Measurements from ENCODE around the gene GTPBP8. TPM values are rescaled to one million over a fixed set of nuclear protein-coding genes. Genes with fewer than 3 reads are reported as not detected.

GTPBP8 gene
- total and polyA plus RNA-seq, 2 of the 13 experiments (the other 11 are each of a cell fraction or from before 2014, with no cell fraction given), result 12.5 to 16.7 TPM

DNA sequence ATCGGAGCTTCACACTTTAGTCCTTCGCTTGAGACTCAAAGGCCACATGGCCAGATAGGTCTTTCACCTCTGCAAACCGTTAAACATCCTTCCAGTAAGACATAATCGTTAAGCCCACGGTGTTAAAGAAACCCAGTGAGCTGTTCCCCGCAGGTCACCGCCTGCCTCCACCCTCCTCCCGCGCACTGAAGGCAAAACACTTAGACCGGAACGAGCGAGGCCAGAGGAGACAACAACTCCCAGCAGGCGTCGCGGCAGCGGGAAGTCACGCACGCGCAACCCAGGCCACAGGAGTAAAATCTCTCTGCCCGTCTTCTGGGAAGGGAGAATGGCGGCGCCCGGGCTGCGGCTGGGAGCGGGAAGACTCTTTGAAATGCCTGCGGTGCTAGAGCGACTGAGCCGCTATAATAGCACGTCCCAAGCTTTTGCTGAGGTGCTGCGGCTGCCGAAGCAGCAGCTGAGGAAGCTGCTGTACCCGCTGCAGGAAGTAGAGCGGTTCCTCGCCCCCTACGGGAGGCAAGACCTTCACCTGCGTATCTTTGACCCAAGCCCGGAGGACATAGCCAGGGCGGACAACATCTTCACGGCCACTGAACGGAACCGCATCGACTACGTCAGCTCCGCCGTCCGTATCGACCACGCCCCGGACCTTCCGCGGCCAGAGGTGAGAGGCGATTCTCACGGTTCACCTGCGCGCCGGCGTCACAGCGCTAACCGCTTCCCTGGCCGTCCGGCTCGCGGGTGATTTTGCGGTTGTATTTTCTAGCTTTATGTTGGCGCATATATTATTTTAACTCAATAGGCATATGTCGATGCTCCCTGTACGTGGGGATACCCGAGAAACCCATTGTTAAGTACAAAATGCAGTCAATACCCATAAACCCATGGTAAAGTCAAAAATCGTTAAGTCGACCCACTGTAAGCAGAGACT is at the start of gene GTPBP8 (continued):
- TF ChIP-seq, protein P1, sequence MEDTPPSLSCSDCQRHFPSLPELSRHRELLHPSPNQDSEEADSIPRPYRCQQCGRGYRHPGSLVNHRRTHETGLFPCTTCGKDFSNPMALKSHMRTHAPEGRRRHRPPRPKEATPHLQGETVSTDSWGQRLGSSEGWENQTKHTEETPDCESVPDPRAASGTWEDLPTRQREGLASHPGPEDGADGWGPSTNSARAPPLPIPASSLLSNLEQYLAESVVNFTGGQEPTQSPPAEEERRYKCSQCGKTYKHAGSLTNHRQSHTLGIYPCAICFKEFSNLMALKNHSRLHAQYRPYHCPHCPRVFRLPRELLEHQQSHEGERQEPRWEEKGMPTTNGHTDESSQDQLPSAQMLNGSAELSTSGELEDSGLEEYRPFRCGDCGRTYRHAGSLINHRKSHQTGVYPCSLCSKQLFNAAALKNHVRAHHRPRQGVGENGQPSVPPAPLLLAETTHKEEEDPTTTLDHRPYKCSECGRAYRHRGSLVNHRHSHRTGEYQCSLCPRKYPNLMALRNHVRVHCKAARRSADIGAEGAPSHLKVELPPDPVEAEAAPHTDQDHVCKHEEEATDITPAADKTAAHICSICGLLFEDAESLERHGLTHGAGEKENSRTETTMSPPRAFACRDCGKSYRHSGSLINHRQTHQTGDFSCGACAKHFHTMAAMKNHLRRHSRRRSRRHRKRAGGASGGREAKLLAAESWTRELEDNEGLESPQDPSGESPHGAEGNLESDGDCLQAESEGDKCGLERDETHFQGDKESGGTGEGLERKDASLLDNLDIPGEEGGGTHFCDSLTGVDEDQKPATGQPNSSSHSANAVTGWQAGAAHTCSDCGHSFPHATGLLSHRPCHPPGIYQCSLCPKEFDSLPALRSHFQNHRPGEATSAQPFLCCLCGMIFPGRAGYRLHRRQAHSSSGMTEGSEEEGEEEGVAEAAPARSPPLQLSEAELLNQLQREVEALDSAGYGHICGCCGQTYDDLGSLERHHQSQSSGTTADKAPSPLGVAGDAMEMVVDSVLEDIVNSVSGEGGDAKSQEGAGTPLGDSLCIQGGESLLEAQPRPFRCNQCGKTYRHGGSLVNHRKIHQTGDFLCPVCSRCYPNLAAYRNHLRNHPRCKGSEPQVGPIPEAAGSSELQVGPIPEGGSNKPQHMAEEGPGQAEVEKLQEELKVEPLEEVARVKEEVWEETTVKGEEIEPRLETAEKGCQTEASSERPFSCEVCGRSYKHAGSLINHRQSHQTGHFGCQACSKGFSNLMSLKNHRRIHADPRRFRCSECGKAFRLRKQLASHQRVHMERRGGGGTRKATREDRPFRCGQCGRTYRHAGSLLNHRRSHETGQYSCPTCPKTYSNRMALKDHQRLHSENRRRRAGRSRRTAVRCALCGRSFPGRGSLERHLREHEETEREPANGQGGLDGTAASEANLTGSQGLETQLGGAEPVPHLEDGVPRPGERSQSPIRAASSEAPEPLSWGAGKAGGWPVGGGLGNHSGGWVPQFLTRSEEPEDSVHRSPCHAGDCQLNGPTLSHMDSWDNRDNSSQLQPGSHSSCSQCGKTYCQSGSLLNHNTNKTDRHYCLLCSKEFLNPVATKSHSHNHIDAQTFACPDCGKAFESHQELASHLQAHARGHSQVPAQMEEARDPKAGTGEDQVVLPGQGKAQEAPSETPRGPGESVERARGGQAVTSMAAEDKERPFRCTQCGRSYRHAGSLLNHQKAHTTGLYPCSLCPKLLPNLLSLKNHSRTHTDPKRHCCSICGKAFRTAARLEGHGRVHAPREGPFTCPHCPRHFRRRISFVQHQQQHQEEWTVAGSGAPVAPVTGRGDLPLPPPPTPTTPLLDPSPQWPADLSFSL (CRISPR knock-in tag; IDR thresholded peaks at IDR 0.05), result no peak
- TF ChIP-seq TOE1 (CRISPR knock-in tag; IDR thresholded peaks at IDR 0.05), result 0 out of 2 replicates have a peak, but pooled peaks have one; percentile 50
- TF ChIP-seq NR1H2 (CRISPR knock-in tag; IDR thresholded peaks at IDR 0.05; ENCODE audit: borderline replicate concordance, low read depth), result no peak
- 0 out of 2 replicates have a peak, but pooled peaks have one; percentile 43 for TF ChIP-seq TMF1 (CRISPR knock-in tag; IDR thresholded peaks at IDR 0.05; ENCODE audit: low read depth)
- TF ChIP-seq, protein P2, sequence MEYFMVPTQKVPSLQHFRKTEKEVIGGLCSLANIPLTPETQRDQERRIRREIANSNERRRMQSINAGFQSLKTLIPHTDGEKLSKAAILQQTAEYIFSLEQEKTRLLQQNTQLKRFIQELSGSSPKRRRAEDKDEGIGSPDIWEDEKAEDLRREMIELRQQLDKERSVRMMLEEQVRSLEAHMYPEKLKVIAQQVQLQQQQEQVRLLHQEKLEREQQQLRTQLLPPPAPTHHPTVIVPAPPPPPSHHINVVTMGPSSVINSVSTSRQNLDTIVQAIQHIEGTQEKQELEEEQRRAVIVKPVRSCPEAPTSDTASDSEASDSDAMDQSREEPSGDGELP (IDR thresholded peaks at IDR 0.05; ENCODE audit: borderline replicate concordance, low read depth), result 0 out of 2 replicates have a peak, but pooled peaks have one; percentile 19
- TF ChIP-seq ZNF777 (CRISPR knock-in tag; IDR thresholded peaks at IDR 0.05), result peak; percentile 56; the same call in 1 of the 2 replicates
- peak; percentile 53 for TF ChIP-seq SP5 (CRISPR knock-in tag; IDR thresholded peaks at IDR 0.05; ENCODE audit: borderline replicate concordance, low read depth)
- TF ChIP-seq, protein P3, sequence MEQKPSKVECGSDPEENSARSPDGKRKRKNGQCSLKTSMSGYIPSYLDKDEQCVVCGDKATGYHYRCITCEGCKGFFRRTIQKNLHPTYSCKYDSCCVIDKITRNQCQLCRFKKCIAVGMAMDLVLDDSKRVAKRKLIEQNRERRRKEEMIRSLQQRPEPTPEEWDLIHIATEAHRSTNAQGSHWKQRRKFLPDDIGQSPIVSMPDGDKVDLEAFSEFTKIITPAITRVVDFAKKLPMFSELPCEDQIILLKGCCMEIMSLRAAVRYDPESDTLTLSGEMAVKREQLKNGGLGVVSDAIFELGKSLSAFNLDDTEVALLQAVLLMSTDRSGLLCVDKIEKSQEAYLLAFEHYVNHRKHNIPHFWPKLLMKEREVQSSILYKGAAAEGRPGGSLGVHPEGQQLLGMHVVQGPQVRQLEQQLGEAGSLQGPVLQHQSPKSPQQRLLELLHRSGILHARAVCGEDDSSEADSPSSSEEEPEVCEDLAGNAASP (CRISPR knock-in tag; IDR thresholded peaks at IDR 0.05; ENCODE audit: borderline replicate concordance), result peak; percentile 68
- peak; percentile 78 for TF ChIP-seq ERF (CRISPR knock-in tag; IDR thresholded peaks at IDR 0.05)
- 0 out of 2 replicates have a peak, but pooled peaks have one; percentile 36 for TF ChIP-seq NR2F6 (IDR thresholded peaks at IDR 0.05)
- TF ChIP-seq NR2F6 (CRISPR knock-in tag; IDR thresholded peaks at IDR 0.05), result peak; percentile 26
- TF ChIP-seq ZNF430 (CRISPR knock-in tag; IDR thresholded peaks at IDR 0.05), result peak; percentile 49; the same call in 1 of the 2 replicates
- TF ChIP-seq POLR2G (IDR thresholded peaks at IDR 0.05; ENCODE audit: low read depth, low read length), result peak; percentile 99
- TF ChIP-seq, protein P4, sequence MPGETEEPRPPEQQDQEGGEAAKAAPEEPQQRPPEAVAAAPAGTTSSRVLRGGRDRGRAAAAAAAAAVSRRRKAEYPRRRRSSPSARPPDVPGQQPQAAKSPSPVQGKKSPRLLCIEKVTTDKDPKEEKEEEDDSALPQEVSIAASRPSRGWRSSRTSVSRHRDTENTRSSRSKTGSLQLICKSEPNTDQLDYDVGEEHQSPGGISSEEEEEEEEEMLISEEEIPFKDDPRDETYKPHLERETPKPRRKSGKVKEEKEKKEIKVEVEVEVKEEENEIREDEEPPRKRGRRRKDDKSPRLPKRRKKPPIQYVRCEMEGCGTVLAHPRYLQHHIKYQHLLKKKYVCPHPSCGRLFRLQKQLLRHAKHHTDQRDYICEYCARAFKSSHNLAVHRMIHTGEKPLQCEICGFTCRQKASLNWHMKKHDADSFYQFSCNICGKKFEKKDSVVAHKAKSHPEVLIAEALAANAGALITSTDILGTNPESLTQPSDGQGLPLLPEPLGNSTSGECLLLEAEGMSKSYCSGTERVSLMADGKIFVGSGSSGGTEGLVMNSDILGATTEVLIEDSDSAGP (CRISPR knock-in tag; IDR thresholded peaks at IDR 0.05; ENCODE audit: borderline replicate concordance), result peak; percentile 88; the same call in 1 of the 2 replicates
- TF ChIP-seq, protein P5, sequence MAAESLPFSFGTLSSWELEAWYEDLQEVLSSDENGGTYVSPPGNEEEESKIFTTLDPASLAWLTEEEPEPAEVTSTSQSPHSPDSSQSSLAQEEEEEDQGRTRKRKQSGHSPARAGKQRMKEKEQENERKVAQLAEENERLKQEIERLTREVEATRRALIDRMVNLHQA (CRISPR knock-in tag; IDR thresholded peaks at IDR 0.05), result no peak
- no peak for TF ChIP-seq RBAK (CRISPR knock-in tag; IDR thresholded peaks at IDR 0.05)
- peak; percentile 82; the same call in 1 of the 2 replicates for TF ChIP-seq ZNF547 (CRISPR knock-in tag; IDR thresholded peaks at IDR 0.05)
- peak; percentile 98 for TF ChIP-seq KMT2A (CRISPR knock-in tag; IDR thresholded peaks at IDR 0.05)
